H1 (cell line): ENCODE measurements around the gene TBX15. TPM values are rescaled to one million over a fixed set of nuclear protein-coding genes. Genes with fewer than 3 reads are reported as not detected.

Source experiments
- CTCF ChIA-PET: fragments of 300-600 bp; sonication (Branson Sonifier 250); formaldehyde crosslinking; loops from one replicate; lab custom pipeline; 2021; ENCODE audit not compliant: partially characterized antibody; lab: Charles Lee
- POLR2A ChIA-PET: fragments of 300-600 bp; sonication (Branson Sonifier 250); formaldehyde crosslinking; loops from one replicate; lab custom pipeline; 2021; ENCODE audit warnings: inconsistent platforms; ENCODE audit not compliant: partially characterized antibody; lab: Charles Lee
- DNase-seq, 2 experiments: peaks; one replicate each; pipeline versions ENCODE4 v3.0.0 to v3.0.0-alpha.2; 2010 to 2022; ENCODE audit warnings: low spot score in 2 of 2, low read depth in 1 of 2, mixed read lengths in 1 of 2
- FAIRE-seq: peaks from 2 replicates; lab custom pipeline; 2011; peaks lifted over from hg19 to GRCh38; lab: Jason Lieb, UNC
- H2AFZ ChIP-seq: 2 replicates; pipeline ENCODE4 v1.8.1; 2012; ENCODE audit warnings: low read length, inconsistent platforms
- H2AK5ac ChIP-seq: 2 replicates; pipeline ENCODE4 v1.6.1; 2013; ENCODE audit warnings: low read depth, low read length
- H2BK120ac ChIP-seq: replicated peaks from 2 replicates; pipeline ENCODE3; 2013; ENCODE audit warnings: low read depth, low read length, inconsistent platforms
- H2BK12ac ChIP-seq: 2 replicates; pipeline ENCODE4 v1.6.1; 2013; ENCODE audit warnings: low read depth, low read length
- H2BK15ac ChIP-seq: 2 replicates; pipeline ENCODE4 v1.6.1; 2013; ENCODE audit warnings: low read length
- H2BK20ac ChIP-seq: 2 replicates; pipeline ENCODE4 v1.6.1; 2013; ENCODE audit warnings: low read length
- H2BK5ac ChIP-seq: 2 replicates; pipeline ENCODE4 v1.6.1; 2013; ENCODE audit warnings: low read depth, low read length
- H3K14ac ChIP-seq: 2 replicates; pipeline ENCODE4 v1.6.1; 2013; ENCODE audit warnings: inconsistent platforms; ENCODE audit not compliant: insufficient read length
- H3K18ac ChIP-seq: 2 replicates; pipeline ENCODE4 v1.6.1; 2013; ENCODE audit warnings: low read length; ENCODE audit errors: extremely low read depth
- H3K23ac ChIP-seq: 2 replicates; pipeline ENCODE4 v1.6.1; 2013; ENCODE audit warnings: inconsistent platforms; ENCODE audit not compliant: insufficient read length
- H3K23me2 ChIP-seq: 2 replicates; pipeline ENCODE4 v1.6.1; 2013; ENCODE audit warnings: low read depth, low read length
- H3K27ac ChIP-seq: 2 replicates; pipeline ENCODE4 v1.6.1; 2011; ENCODE audit warnings: low read depth, low read length, inconsistent platforms
- H3K27me3 ChIP-seq, 4 experiments: replicated peaks in 1 of 4; 1 replicate in 1 of 4; 2 replicates in 3 of 4; pipeline versions ENCODE4 v1.6.1 to v1.8.1; 2011 to 2013; ENCODE audit warnings: low read length in 3 of 4, mild to moderate bottlenecking in 3 of 4, inconsistent platforms in 2 of 4, mixed read lengths in 2 of 4, moderate library complexity in 1 of 4; ENCODE audit not compliant: control insufficient read depth in 3 of 4, insufficient read depth in 3 of 4; ENCODE audit errors: extremely low read depth in 1 of 4
- H3K36me3 ChIP-seq, 4 experiments: 2 replicates each; pipeline versions ENCODE4 v1.6.1 to v1.8.1; 2011 to 2013; ENCODE audit warnings: mild to moderate bottlenecking in 4 of 4, low read length in 3 of 4, moderate library complexity in 2 of 4, control low read depth in 1 of 4, inconsistent platforms in 1 of 4; ENCODE audit not compliant: insufficient read depth in 4 of 4, control insufficient read depth in 2 of 4
- H3K4ac ChIP-seq: replicated peaks from 2 replicates; pipeline ENCODE3; 2013; ENCODE audit warnings: low read length, low read depth, mixed read lengths, inconsistent platforms; ENCODE audit not compliant: insufficient read length
- H3K4me1 ChIP-seq, 4 experiments: replicated peaks in 1 of 4; 1 replicate in 1 of 4; 2 replicates in 3 of 4; pipeline versions ENCODE4 v1.6.1 to v1.8.1; 2011 to 2013; ENCODE audit warnings: low read length in 3 of 4, inconsistent platforms in 2 of 4, mixed read lengths in 1 of 4; ENCODE audit not compliant: insufficient read depth in 4 of 4, control insufficient read depth in 3 of 4
- H3K4me2 ChIP-seq, 2 experiments: 2 replicates each; pipeline versions ENCODE4 v1.6.1 to v1.8.1; 2011 to 2013; ENCODE audit warnings: low read depth in 2 of 2, low read length in 2 of 2, control low read depth in 1 of 2, inconsistent platforms in 1 of 2, mild to moderate bottlenecking in 1 of 2; ENCODE audit not compliant: insufficient read depth in 1 of 2
- H3K4me3 ChIP-seq, 4 experiments: fragments of 200-600, 300-600 bp in 1 of 4; sonication (generic), shearing (Covaris generic), sonication (Bioruptor Twin) in 1 of 4; 2 replicates each; pipeline versions ENCODE4 v1.5.1 to v1.8.1; 2011 to 2016; ENCODE audit warnings: low read length in 4 of 4, low read depth in 3 of 4, control low read depth in 2 of 4, inconsistent platforms in 2 of 4, mild to moderate bottlenecking in 2 of 4, mixed read lengths in 1 of 4, moderate library complexity in 1 of 4; ENCODE audit not compliant: insufficient read depth in 2 of 4; ENCODE audit errors: extremely low read depth in 1 of 4
- H3K56ac ChIP-seq: replicated peaks from 2 replicates; pipeline ENCODE3; 2013; ENCODE audit warnings: low read depth, mild to moderate bottlenecking, mixed read lengths, low read length, inconsistent platforms; ENCODE audit not compliant: insufficient read length
- H3K79me1 ChIP-seq: 2 replicates; pipeline ENCODE4 v1.6.1; 2013; ENCODE audit warnings: low read depth, low read length, control low read depth
- H3K79me2 ChIP-seq, 2 experiments: 2 replicates each; pipeline versions ENCODE4 v1.6.1 to v1.8.1; 2012 to 2013; ENCODE audit warnings: low read length in 2 of 2, mild to moderate bottlenecking in 2 of 2, inconsistent platforms in 1 of 2; ENCODE audit not compliant: insufficient read depth in 2 of 2, control insufficient read depth in 1 of 2
- H3K9ac ChIP-seq, 4 experiments: replicated peaks in 1 of 4; 1 replicate in 1 of 4; 2 replicates in 3 of 4; pipeline versions ENCODE4 v1.6.1 to v1.8.1; 2011 to 2013; ENCODE audit warnings: low read depth in 3 of 4, low read length in 3 of 4, control low read depth in 2 of 4, mild to moderate bottlenecking in 2 of 4, moderate library complexity in 2 of 4, inconsistent platforms in 1 of 4; ENCODE audit errors: extremely low read depth in 1 of 4
- H3K9me3 ChIP-seq, 2 experiments: 2 replicates each; pipeline versions ENCODE4 v1.6.1 to v1.8.1; 2012 to 2013; ENCODE audit warnings: mild to moderate bottlenecking in 2 of 2, moderate library complexity in 2 of 2, control low read depth in 1 of 2, inconsistent platforms in 1 of 2, low read depth in 1 of 2, low read length in 1 of 2, mixed read lengths in 1 of 2; ENCODE audit not compliant: insufficient read depth in 2 of 2
- H4K20me1 ChIP-seq, 2 experiments: replicated peaks in 1 of 2; 2 replicates each; pipeline versions ENCODE3 to v1.8.1; 2011 to 2013; ENCODE audit warnings: inconsistent platforms in 2 of 2, low read length in 2 of 2, mild to moderate bottlenecking in 1 of 2; ENCODE audit not compliant: insufficient read depth in 2 of 2, control insufficient read depth in 1 of 2
- H4K5ac ChIP-seq: 2 replicates; pipeline ENCODE4 v1.6.1; 2013; ENCODE audit warnings: low read length, low read depth, mixed read lengths, inconsistent platforms; ENCODE audit not compliant: insufficient read length
- H4K8ac ChIP-seq: 2 replicates; pipeline ENCODE4 v1.8.0; 2013; ENCODE audit warnings: mild to moderate bottlenecking, moderate library complexity, low read length, inconsistent platforms; ENCODE audit not compliant: insufficient read depth; ENCODE audit errors: extremely low read depth
- H4K91ac ChIP-seq: replicated peaks from 2 replicates; pipeline ENCODE3; 2013; ENCODE audit warnings: low read length, mixed read lengths, inconsistent platforms; ENCODE audit not compliant: insufficient read length
- CREB1 ChIP-seq: IDR thresholded peaks from 2 replicates; pipeline ENCODE4 v1.6.1; 2012; ENCODE audit warnings: inconsistent platforms
- GTF2F1 ChIP-seq: IDR thresholded peaks from 2 replicates; pipeline ENCODE4 v1.6.1; 2012; ENCODE audit warnings: low read depth, low read length, improper control_type of control experiment, borderline replicate concordance
- NRF1 ChIP-seq: IDR thresholded peaks from 2 replicates; pipeline ENCODE4 v1.6.1; 2011; ENCODE audit warnings: mild to moderate bottlenecking, low read depth, low read length, improper control_type of control experiment
- polyA plus RNA-seq, 7 experiments: library from polyadenylated mRNA; depleted of rRNA in 3 of 7; stranded (reverse) in 5 of 7; unstranded in 2 of 7; fragments of >200 nt in 5 of 7; fragments of 200-250 nt in 2 of 7; gene quantifications; 1 replicate in 5 of 7; 2 replicates in 1 of 7; 4 replicates in 1 of 7; pipeline versions ENCODE4 v1.2.1 to v1.2.3, GENCODE V29; 2011 to 2013; ENCODE audit warnings: missing spikeins in 2 of 7, mixed read lengths in 2 of 7
- total RNA-seq: library from RNA; stranded (reverse); fragmentation: NEBNext Ultra II Directional; extraction: Animal tissue kit (Norgen Biotek cat#: 25700); gene quantifications from 2 replicates; pipeline ENCODE4 v1.2.1, GENCODE V29; 2021
- TF ChIP-seq, protein P1 (sequence below): IDR thresholded peaks from 2 replicates; pipeline ENCODE4 v1.6.1; 2012; ENCODE audit warnings: inconsistent platforms

TBX15 gene
- total and polyA plus RNA-seq, 2 of the 8 experiments (the other 6 are each of a cell fraction or from before 2014, with no cell fraction given): 0.14 to 0.24 TPM

DNA sequence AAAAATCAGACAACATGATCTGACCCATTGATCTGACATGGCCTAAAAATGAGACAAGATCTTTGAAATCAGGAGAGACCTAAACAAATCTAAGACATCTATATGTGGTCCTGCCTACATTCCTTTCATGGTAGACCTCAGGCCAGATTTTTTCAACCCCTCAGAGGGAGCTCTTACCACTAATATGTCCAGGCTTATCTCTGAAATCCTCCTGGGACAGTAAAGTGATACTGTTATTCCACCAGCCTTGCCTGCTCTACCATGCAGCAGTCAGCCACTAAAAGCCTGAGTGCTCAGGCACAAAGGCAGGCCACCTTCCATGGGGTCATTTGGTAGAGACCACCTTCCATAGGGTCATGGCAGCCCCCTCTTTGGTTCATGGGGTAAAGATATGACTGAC is 126.9 kb downstream of the TBX15 start:
- POLR2A ChIA-PET: interaction anchor here (0.7 kb wide), 1 partner anchor 10 kb away, joined by 4 read pairs; no protein-coding TSS in a partner anchor
- CTCF ChIA-PET: interaction anchor here (0.8 kb wide), 1 partner anchor 18 kb away, joined by 3 read pairs; no protein-coding TSS in a partner anchor

More for the DNA sequence above, 126.9 kb downstream of the TBX15 start:
- no peak overlapping the region for H4K5ac ChIP-seq
- no peaks in the 10 kb centered on the region for H3K27me3 ChIP-seq
- H3K79me2 ChIP-seq: no peaks in the 10 kb centered on the region
- H3K9me3 ChIP-seq: no peaks in the 10 kb centered on the region
- H3K14ac ChIP-seq: no peak overlapping the region
- H2BK5ac ChIP-seq: no peak overlapping the region
- H3K9ac ChIP-seq: no peak overlapping the region
- no peak overlapping the region for H3K18ac ChIP-seq
- H2BK120ac ChIP-seq: no peak overlapping the region
- no peak overlapping the region for H2BK15ac ChIP-seq
- H2BK20ac ChIP-seq: no peak overlapping the region
- H3K4me2 ChIP-seq: no peak overlapping the region
- H4K20me1 ChIP-seq: no peaks in the 10 kb centered on the region
- no peak overlapping the region for H2AFZ ChIP-seq
- DNase-seq (no peak), FAIRE-seq (peak; percentile 60)
- no peak overlapping the region for H3K23ac ChIP-seq
- H3K79me1 ChIP-seq: no peaks in the 10 kb centered on the region
- no peaks in the 10 kb centered on the region for H3K36me3 ChIP-seq
- H4K91ac ChIP-seq: no peak overlapping the region
- no peak overlapping the region for H3K56ac ChIP-seq
- no peak overlapping the region for H3K4ac ChIP-seq
- H2BK12ac ChIP-seq: no peak overlapping the region
- H2AK5ac ChIP-seq: no peak overlapping the region; the same call in 1 of the 2 replicates
- no peaks in the 10 kb centered on the region for H3K23me2 ChIP-seq
- H3K4me3 ChIP-seq: no peak overlapping the region
- no peak overlapping the region for H4K8ac ChIP-seq
- H3K27ac ChIP-seq: no peak overlapping the region
- H3K4me1 ChIP-seq: no peaks in the 10 kb centered on the region
- TF ChIP-seq, protein P1, sequence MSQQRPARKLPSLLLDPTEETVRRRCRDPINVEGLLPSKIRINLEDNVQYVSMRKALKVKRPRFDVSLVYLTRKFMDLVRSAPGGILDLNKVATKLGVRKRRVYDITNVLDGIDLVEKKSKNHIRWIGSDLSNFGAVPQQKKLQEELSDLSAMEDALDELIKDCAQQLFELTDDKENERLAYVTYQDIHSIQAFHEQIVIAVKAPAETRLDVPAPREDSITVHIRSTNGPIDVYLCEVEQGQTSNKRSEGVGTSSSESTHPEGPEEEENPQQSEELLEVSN: no peak
- TF ChIP-seq NRF1 (no peak), GTF2F1 (no peak), CREB1 (no peak)
